Uterus (tissue), 4 donors: ENCODE data around the gene NEDD4L. TPM values are rescaled to one million over a fixed set of nuclear protein-coding genes. Genes with fewer than 3 reads are reported as not detected.

ENCODE experiments used
- DNase-seq, 2 donors: peaks; one replicate each; pipeline ENCODE4 v3.0.0-alpha.2; 2019 to 2020
- H3K27ac ChIP-seq, 2 donors: fragments of 200-600 bp; sonication (generic); 1 replicate in 1 of 2; 2 replicates in 1 of 2; pipeline ENCODE4 v1.5.1; 2016 to 2018
- H3K27me3 ChIP-seq, 2 donors: fragments of 200-600 bp; sonication (generic); one replicate each; pipeline ENCODE4 v1.5.1; 2018 to 2019; ENCODE audit warnings: control low read depth in 1 of 2
- H3K36me3 ChIP-seq, 2 donors: fragments of 200-600 bp; sonication (generic); one replicate each; pipeline ENCODE4 v1.5.1; 2019; ENCODE audit warnings: control low read depth in 1 of 2
- H3K4me1 ChIP-seq, 2 donors: fragments of 200-600 bp; sonication (generic); one replicate each; pipeline ENCODE4 v1.5.1; 2018 to 2019; ENCODE audit warnings: control low read depth in 1 of 2
- H3K4me3 ChIP-seq, 2 donors: fragments of 200-600 bp; sonication (generic); 1 replicate in 1 of 2; 2 replicates in 1 of 2; pipeline ENCODE4 v1.5.1; 2018 to 2019; ENCODE audit warnings: mild to moderate bottlenecking in 1 of 2
- H3K9me3 ChIP-seq, 2 donors: fragments of 200-600 bp; sonication (generic); one replicate each; pipeline ENCODE4 v1.5.1; 2019; ENCODE audit warnings: control low read depth in 1 of 2
- POLR2A ChIP-seq, 2 donors: fragments of 450-650 bp; IDR thresholded peaks; one replicate each; pipeline ENCODE4 v1.6.1; 2016; ENCODE audit warnings: antibody characterized with exemption in 2 of 2, mild to moderate bottlenecking in 1 of 2, moderate library complexity in 1 of 2
- intact Hi-C: fragments of 100-400 bp; cut with DNase I; formaldehyde crosslinking; loops from one replicate; pipeline ENCODE4 v1.15.1; 2023; ENCODE audit warnings: low total_unique reads
- total RNA-seq, 4 donors: library from RNA; depleted of rRNA in 3 of 4; stranded (reverse); fragments of >200 nt in 3 of 4; gene quantifications; one replicate each; pipeline versions ENCODE4 v1.1.0 to v1.2.4, GENCODE V29; 2014 to 2023
- TF ChIP-seq, protein P1 (sequence below), 4 experiments: fragments of 200-600 bp in 2 of 4; fragments of 450-650 bp in 2 of 4; sonication (generic) in 2 of 4; IDR thresholded peaks; one replicate each; pipeline ENCODE4 v1.5.1; 2016 to 2019; ENCODE audit warnings: antibody characterized with exemption in 4 of 4, mild to moderate bottlenecking in 2 of 4, moderate library complexity in 1 of 4
- donor health status: DM: yes; HTN: yes; CAD: no.

Gene NEDD4L
- total RNA-seq, 4 donors from 2014 or later, result 6.2 to 45.9 (median 32.3) TPM

DNA sequence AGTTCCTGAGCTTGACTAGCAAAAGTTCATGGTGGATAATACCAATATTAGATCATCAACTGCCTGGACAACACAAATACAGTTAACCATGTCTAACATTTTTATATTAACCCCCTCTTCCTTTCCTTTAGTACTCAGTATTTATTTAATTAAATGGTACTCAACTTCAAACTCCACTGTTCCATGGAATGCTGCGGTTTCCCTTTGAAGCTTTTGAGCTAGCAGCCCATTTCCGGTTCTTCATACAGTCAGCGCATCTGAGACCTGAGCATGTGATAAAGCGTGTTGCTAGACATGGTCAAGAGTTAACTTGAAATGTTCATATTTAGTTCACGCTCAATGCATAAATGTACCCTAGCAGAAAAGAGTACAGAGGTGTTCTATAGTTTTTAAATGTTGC is 306.5 kb downstream of the NEDD4L start:
- H3K4me3 ChIP-seq, result no peak overlapping the region
- H3K27me3 ChIP-seq, result no peaks in the 10 kb centered on the region
- H3K36me3 ChIP-seq, result no peaks in the 10 kb centered on the region
- no peak for TF ChIP-seq POLR2A (IDR thresholded peaks at IDR 0.05)
- no peaks in the 10 kb centered on the region for H3K9me3 ChIP-seq
- no peak overlapping the region for H3K27ac ChIP-seq
- intact Hi-C loops, result no loop called here
- DNase-seq, result no peak
- H3K4me1 ChIP-seq, result no peaks in the 10 kb centered on the region

DNA sequence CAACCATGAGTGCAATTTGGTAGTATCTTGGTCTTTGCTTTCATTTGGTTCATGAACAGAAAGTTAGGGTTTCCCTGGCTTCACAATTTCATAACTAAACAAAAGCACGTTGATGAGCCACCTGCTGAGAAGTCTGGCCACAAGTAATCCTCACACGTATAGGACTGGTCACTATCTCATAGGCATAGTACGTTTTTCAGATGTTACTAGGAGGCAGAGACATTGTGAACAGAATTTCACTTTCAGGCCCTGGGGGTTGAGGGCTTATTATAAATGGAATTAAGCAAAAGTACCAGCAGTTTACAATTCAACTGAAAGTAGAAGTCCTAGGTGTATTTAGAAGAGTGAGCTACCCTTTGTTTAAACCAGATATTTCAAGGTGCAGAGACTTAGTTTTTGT is 307.8 kb downstream of the NEDD4L start:
- Histone ChIP-seq H3K27ac (no peak overlapping the region), H3K27me3 (no peaks in the 10 kb centered on the region), H3K4me1 (no peaks in the 10 kb centered on the region), H3K36me3 (no peaks in the 10 kb centered on the region), H3K4me3 (no peak overlapping the region), H3K9me3 (no peaks in the 10 kb centered on the region)
- DNase-seq, result no peak
- TF ChIP-seq POLR2A (IDR thresholded peaks at IDR 0.05), result no peak
- TF ChIP-seq, protein P1, sequence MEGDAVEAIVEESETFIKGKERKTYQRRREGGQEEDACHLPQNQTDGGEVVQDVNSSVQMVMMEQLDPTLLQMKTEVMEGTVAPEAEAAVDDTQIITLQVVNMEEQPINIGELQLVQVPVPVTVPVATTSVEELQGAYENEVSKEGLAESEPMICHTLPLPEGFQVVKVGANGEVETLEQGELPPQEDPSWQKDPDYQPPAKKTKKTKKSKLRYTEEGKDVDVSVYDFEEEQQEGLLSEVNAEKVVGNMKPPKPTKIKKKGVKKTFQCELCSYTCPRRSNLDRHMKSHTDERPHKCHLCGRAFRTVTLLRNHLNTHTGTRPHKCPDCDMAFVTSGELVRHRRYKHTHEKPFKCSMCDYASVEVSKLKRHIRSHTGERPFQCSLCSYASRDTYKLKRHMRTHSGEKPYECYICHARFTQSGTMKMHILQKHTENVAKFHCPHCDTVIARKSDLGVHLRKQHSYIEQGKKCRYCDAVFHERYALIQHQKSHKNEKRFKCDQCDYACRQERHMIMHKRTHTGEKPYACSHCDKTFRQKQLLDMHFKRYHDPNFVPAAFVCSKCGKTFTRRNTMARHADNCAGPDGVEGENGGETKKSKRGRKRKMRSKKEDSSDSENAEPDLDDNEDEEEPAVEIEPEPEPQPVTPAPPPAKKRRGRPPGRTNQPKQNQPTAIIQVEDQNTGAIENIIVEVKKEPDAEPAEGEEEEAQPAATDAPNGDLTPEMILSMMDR (IDR thresholded peaks at IDR 0.05), result no peak
- intact Hi-C loops, result no loop called here

DNA sequence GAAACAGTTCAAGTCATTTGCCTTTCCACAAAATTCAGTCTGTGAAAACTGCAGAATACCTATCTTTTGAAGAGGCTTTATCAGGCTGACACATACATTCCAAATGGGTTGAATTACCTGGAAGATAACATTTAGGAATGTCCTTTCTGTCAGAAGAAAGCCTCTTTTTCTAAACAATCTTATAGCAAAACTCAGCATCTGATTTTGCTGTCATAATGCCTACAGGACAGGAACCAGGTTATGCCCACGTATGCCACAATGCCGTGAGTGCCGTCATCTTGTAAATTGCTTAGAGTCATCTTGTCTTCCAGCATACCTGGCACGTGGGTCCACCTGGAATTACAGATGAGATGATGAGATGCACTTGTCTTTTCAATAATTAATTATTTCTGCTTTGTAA is 309.6 kb downstream of the NEDD4L start:
- DNase-seq, result no peak

DNA sequence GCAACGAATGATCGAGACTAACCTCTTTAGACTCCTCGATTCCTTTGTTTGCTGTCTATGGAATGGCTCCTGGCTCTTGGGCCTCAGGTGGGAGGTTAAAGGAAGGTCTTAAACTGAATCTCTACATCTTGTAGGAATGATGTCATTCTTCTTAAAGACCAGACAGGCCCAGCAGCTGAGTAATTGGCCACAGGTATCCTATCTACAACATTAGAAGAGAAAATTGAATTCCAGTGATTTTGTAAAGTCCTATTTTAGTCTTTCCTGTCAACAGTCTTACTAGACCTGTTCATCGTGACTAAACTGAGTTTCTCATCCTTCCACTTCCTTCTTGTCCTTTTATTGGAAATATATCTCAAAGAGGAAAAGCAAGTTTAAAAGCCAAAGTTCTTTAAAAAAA is 310.0 kb downstream of the NEDD4L start:
- Histone ChIP-seq H3K36me3 (no peaks in the 10 kb centered on the region), H3K4me3 (no peak overlapping the region), H3K9me3 (no peaks in the 10 kb centered on the region), H3K27me3 (no peaks in the 10 kb centered on the region), H3K4me1 (no peaks in the 10 kb centered on the region), H3K27ac (no peak overlapping the region)
- DNase-seq, result no peak
- TF ChIP-seq, protein P1 (IDR thresholded peaks at IDR 0.05), result no peak
- intact Hi-C loops, result no loop called here

More for the DNA sequence above, 309.6 kb downstream of the NEDD4L start:
- intact Hi-C loops, result no loop called here
- Histone ChIP-seq H3K4me1 (no peaks in the 10 kb centered on the region), H3K27ac (no peak overlapping the region), H3K4me3 (no peak overlapping the region), H3K36me3 (no peaks in the 10 kb centered on the region), H3K27me3 (no peaks in the 10 kb centered on the region), H3K9me3 (no peaks in the 10 kb centered on the region)
- no peak for TF ChIP-seq POLR2A (IDR thresholded peaks at IDR 0.05)
- TF ChIP-seq, protein P1 (IDR thresholded peaks at IDR 0.05), result no peak

DNA sequence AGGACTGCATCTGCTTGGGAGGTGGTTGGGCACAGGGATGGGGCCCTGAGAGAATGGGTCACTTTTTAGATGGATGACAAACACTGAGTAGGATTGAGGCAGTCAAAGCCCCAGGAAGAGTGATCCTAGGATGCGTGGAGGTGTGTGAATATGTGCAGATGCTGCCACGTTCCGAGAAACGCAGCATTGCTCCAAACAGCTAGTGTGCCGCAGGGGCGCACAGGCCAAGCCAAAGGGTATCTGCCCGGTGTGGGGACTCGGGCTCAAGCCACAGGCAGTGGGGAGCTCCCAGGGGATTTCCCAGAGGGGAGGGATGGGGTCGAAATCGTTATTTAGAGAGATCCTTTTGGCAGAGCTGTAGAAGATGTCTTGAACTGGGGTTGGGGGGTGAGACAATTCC is 310.8 kb downstream of the NEDD4L start:
- no peak overlapping the region for H3K27ac ChIP-seq
- no peaks in the 10 kb centered on the region for H3K27me3 ChIP-seq
- TF ChIP-seq, protein P1 (IDR thresholded peaks at IDR 0.05), result no peak
- H3K4me1 ChIP-seq, result no peaks in the 10 kb centered on the region
- H3K9me3 ChIP-seq, result no peaks in the 10 kb centered on the region
- no peak for DNase-seq
- H3K36me3 ChIP-seq, result no peaks in the 10 kb centered on the region
- H3K4me3 ChIP-seq, result no peak overlapping the region
- intact Hi-C loops, result no loop called here

DNA sequence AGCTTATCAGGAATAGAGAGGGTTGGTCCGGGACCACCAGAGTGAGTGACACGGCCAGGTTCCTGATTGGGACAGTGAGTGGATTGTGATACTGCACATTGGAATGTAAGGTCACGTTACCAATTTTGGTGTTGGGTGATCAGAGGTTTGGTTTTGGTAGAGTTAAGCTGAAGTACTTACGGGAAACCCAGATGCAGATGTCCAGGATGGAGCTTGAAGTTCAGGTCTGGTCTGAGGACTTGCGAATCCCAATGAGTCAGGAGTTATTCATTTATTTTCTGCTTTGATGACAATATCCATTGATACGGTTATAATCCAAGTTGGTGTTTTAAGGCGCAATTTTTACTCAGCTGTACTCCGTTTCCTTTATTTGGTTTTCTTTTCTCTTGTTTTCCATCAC is 311.2 kb downstream of the NEDD4L start:
- H3K4me3 ChIP-seq, result no peak overlapping the region
- H3K36me3 ChIP-seq, result no peaks in the 10 kb centered on the region
- no peak overlapping the region for H3K27ac ChIP-seq
- TF ChIP-seq, protein P1 (IDR thresholded peaks at IDR 0.05), result no peak
- no peak for TF ChIP-seq POLR2A (IDR thresholded peaks at IDR 0.05)
- H3K4me1 ChIP-seq, result no peaks in the 10 kb centered on the region
- no peak for DNase-seq
- no peaks in the 10 kb centered on the region for H3K9me3 ChIP-seq
- intact Hi-C loops, result no loop called here
- H3K27me3 ChIP-seq, result no peaks in the 10 kb centered on the region
